ENCODE data around the gene TASP1. TPM values are rescaled to one million over a fixed set of nuclear protein-coding genes. Genes with fewer than 3 reads are reported as not detected.
"Not testable (repeated sequence)": the region's sequence is repeated elsewhere in the genome, so short reads cannot be mapped to it uniquely, and the experiment has no call there.

Gene TASP1
- total and polyA plus RNA-seq, 2 experiments from 2014 or later: 7.6 to 8.4 TPM

GRCh38 chr20:13644010-13644409 is 5.3 kb upstream of the TASP1 start:
- H3K4me3 ChIP-seq: no peak overlapping the region
- H4K20me1 ChIP-seq (ENCODE audit: insufficient read depth): no peaks in the 10 kb centered on the region
- no peaks in the 10 kb centered on the region for H3K27me3 ChIP-seq (replicated peaks; ENCODE audit: insufficient read depth)
- in situ Hi-C loops (cut with MboI): no loop called here
- no peak overlapping the region for H3K27ac ChIP-seq
- 30 to 33% methylated on average over 4 of the region's 4 CpGs for WGBS, 2 experiments (ENCODE audit: low coverage in 1 of 2, low lambda C conversion rate in 2 of 2, missing lambda C conversion rate in 2 of 2)
- H3K9me3 ChIP-seq (ENCODE audit: low read depth): no peaks in the 10 kb centered on the region
- H2AFZ ChIP-seq: no peak overlapping the region
- H3K36me3 ChIP-seq (ENCODE audit: low read depth): no peaks in the 10 kb centered on the region
- H3F3A ChIP-seq (ENCODE audit: insufficient read depth): no peaks in the 10 kb centered on the region
- H3K9me2 ChIP-seq (ENCODE audit: insufficient read depth): no peaks in the 10 kb centered on the region
- H3K79me2 ChIP-seq (ENCODE audit: insufficient read depth): no peaks in the 10 kb centered on the region
- DNase-seq: peak; percentile 55
- H3K4me1 ChIP-seq (ENCODE audit: insufficient read depth): no peaks in the 10 kb centered on the region
- H3K4me2 ChIP-seq (ENCODE audit: unreplicated experiment): no peak overlapping the region
- no peak overlapping the region for H3K9ac ChIP-seq
- TF ChIP-seq EZH2phosphoT487 (IDR thresholded peaks at IDR 0.05; ENCODE audit: insufficient read depth, low read depth): no peak
- no peak for TF ChIP-seq EZH2 (IDR thresholded peaks at IDR 0.05; ENCODE audit: insufficient read depth, poor library complexity, severe bottlenecking)

- WGBS, 2 experiments (ENCODE audit: low coverage in 1 of 2, low lambda C conversion rate in 2 of 2, missing lambda C conversion rate in 2 of 2): 33 to 35% methylated on average over 9 of the region's 9 CpGs
- no peak for TF ChIP-seq EZH2 (IDR thresholded peaks at IDR 0.05; ENCODE audit: insufficient read depth, poor library complexity, severe bottlenecking)
- no peak for TF ChIP-seq EZH2phosphoT487 (IDR thresholded peaks at IDR 0.05; ENCODE audit: insufficient read depth, low read depth)
These were observed 392 bp upstream of the TASP1 start for GRCh38 chr20:13639150-13639497.

DNA sequence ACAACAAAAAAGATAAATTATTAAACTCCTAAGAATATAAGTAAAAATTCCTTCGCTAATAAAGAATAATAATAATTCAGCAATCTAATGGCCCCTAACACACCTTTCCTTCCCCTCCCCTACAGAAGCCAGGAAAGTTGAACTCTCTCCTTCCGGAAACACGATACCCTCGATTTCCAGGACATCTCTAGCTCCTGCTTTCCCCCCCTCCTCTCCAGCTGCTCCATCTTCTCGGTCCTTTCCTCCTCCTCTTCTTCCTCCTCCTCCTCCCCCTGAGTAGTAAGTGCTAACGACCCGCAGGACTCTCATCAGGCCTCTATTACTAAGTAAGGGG is 603 bp downstream of the TASP1 start:
- 0 to 1% methylated on average over 7 of the region's 7 CpGs for WGBS, 2 experiments (ENCODE audit: low coverage in 1 of 2, low lambda C conversion rate in 2 of 2, missing lambda C conversion rate in 2 of 2)
- H3K79me2 ChIP-seq (ENCODE audit: insufficient read depth): peaks cover 51% of the 10 kb centered on the region
- peak overlapping the region; percentile 98 for H3K4me3 ChIP-seq
- no peaks in the 10 kb centered on the region for H3K27me3 ChIP-seq (replicated peaks; ENCODE audit: insufficient read depth)
- DNase-seq: no peak
- H3K36me3 ChIP-seq (ENCODE audit: low read depth): no peaks in the 10 kb centered on the region
- H3K4me1 ChIP-seq (ENCODE audit: insufficient read depth): peaks cover 8% of the 10 kb centered on the region
- no peaks in the 10 kb centered on the region for H3K9me3 ChIP-seq (ENCODE audit: low read depth)
- in situ Hi-C loops (cut with MboI): no loop called here
- TF ChIP-seq EZH2phosphoT487 (IDR thresholded peaks at IDR 0.05; ENCODE audit: insufficient read depth, low read depth) (no peak), EZH2 (IDR thresholded peaks at IDR 0.05; ENCODE audit: insufficient read depth, poor library complexity, severe bottlenecking) (no peak)
- H3K9ac ChIP-seq: peak overlapping the region; percentile 97
- H4K20me1 ChIP-seq (ENCODE audit: insufficient read depth): no peaks in the 10 kb centered on the region
- H3F3A ChIP-seq (ENCODE audit: insufficient read depth): no peaks in the 10 kb centered on the region
- no peaks in the 10 kb centered on the region for H3K9me2 ChIP-seq (ENCODE audit: insufficient read depth)
- peak overlapping the region; percentile 94 for H3K27ac ChIP-seq
- H3K4me2 ChIP-seq (ENCODE audit: unreplicated experiment): peak overlapping the region; percentile 99
- peak overlapping the region; percentile 98 for H2AFZ ChIP-seq

More at GRCh38 chr20:13639150-13639497, 392 bp upstream of the TASP1 start:
- Histone ChIP-seq H3F3A (ENCODE audit: insufficient read depth) (no peaks in the 10 kb centered on the region), H3K27ac (0 out of 2 replicates have a peak overlapping the region, but pooled peaks have one; percentile 94), H3K9me3 (ENCODE audit: low read depth) (no peaks in the 10 kb centered on the region), H3K79me2 (ENCODE audit: insufficient read depth) (peaks cover 42% of the 10 kb centered on the region), H3K9me2 (ENCODE audit: insufficient read depth) (no peaks in the 10 kb centered on the region), H2AFZ (peak overlapping the region; percentile 98), H3K36me3 (ENCODE audit: low read depth) (no peaks in the 10 kb centered on the region), H3K4me1 (ENCODE audit: insufficient read depth) (peaks cover 8% of the 10 kb centered on the region), H3K27me3 (replicated peaks; ENCODE audit: insufficient read depth) (no peaks in the 10 kb centered on the region), H4K20me1 (ENCODE audit: insufficient read depth) (no peaks in the 10 kb centered on the region), H3K4me3 (peak overlapping the region; percentile 98), H3K4me2 (ENCODE audit: unreplicated experiment) (peak overlapping the region; percentile 99), H3K9ac (peak overlapping the region; percentile 97)
- in situ Hi-C loops (cut with MboI): no loop called here
- no peak for DNase-seq

- H3K79me2 ChIP-seq (ENCODE audit: insufficient read depth): peaks cover 61% of the 10 kb centered on the region
- WGBS, 2 experiments (ENCODE audit: low coverage in 1 of 2, low lambda C conversion rate in 2 of 2, missing lambda C conversion rate in 2 of 2): 7 to 10% methylated on average over 1 of the region's 1 CpG
- TF ChIP-seq EZH2phosphoT487 (IDR thresholded peaks at IDR 0.05; ENCODE audit: insufficient read depth, low read depth) (no peak), EZH2 (IDR thresholded peaks at IDR 0.05; ENCODE audit: insufficient read depth, poor library complexity, severe bottlenecking) (no peak)
These were observed 6.3 kb downstream of the TASP1 start for GRCh38 chr20:13632431-13632830.

GRCh38 chr20:13627525-13627924 is 11.2 kb downstream of the TASP1 start:
- in situ Hi-C loops (cut with MboI); H3K27me3 ChIP-seq (replicated peaks; ENCODE audit: insufficient read depth); H3K9me2 ChIP-seq (ENCODE audit: insufficient read depth); H3K4me1 ChIP-seq (ENCODE audit: insufficient read depth); H3K9me3 ChIP-seq (ENCODE audit: low read depth); H3F3A ChIP-seq (ENCODE audit: insufficient read depth); H4K20me1 ChIP-seq (ENCODE audit: insufficient read depth); H2AFZ ChIP-seq; H3K36me3 ChIP-seq (ENCODE audit: low read depth); H3K4me3 ChIP-seq; H3K4me2 ChIP-seq (ENCODE audit: unreplicated experiment); H3K9ac ChIP-seq: not testable (repeated sequence)
- peak; percentile 74 for DNase-seq
- 19 to 26% methylated on average over 3 of the region's 3 CpGs for WGBS, 2 experiments (ENCODE audit: low coverage in 1 of 2, low lambda C conversion rate in 2 of 2, missing lambda C conversion rate in 2 of 2)
- Histone ChIP-seq H3K79me2 (ENCODE audit: insufficient read depth) (peaks cover 24% of the 10 kb centered on the region), H3K27ac (peak overlapping the region; percentile 53)

More at GRCh38 chr20:13632431-13632830, 6.3 kb downstream of the TASP1 start:
- Histone ChIP-seq H3K36me3 (ENCODE audit: low read depth) (no peaks in the 10 kb centered on the region), H3K9ac (no peak overlapping the region), H3K9me3 (ENCODE audit: low read depth) (no peaks in the 10 kb centered on the region), H3K27me3 (replicated peaks; ENCODE audit: insufficient read depth) (no peaks in the 10 kb centered on the region), H3K4me2 (ENCODE audit: unreplicated experiment) (no peak overlapping the region), H4K20me1 (ENCODE audit: insufficient read depth) (no peaks in the 10 kb centered on the region), H3K9me2 (ENCODE audit: insufficient read depth) (no peaks in the 10 kb centered on the region), H3K4me3 (no peak overlapping the region), H3K4me1 (ENCODE audit: insufficient read depth) (peaks cover 8% of the 10 kb centered on the region), H3K27ac (no peak overlapping the region), H3F3A (ENCODE audit: insufficient read depth) (no peaks in the 10 kb centered on the region), H2AFZ (no peak overlapping the region)
- no peak for DNase-seq
- in situ Hi-C loops (cut with MboI): no loop called here
